ENCODE data around the gene GRIN2B.
A peak's percentile ranks its signal among the peaks of the same experiment; 100 is the strongest.

GRCh38 chr12:13981296-13981962 lies at the start of gene GRIN2B:
- TF ChIP-seq POLR2AphosphoS5 (IDR thresholded peaks at IDR 0.05): peak; percentile 8
- TF ChIP-seq CTCF (IDR thresholded peaks at IDR 0.05; ENCODE audit: poor library complexity, severe bottlenecking): no peak
- TF ChIP-seq EZH2 (IDR thresholded peaks at IDR 0.05; ENCODE audit: borderline replicate concordance, insufficient read depth, low read length, poor library complexity, severe bottlenecking): no peak

Measured in neural cell (in vitro differentiated cells).